HL-60 (cell line): ENCODE results near the gene DDIT3.
A peak's percentile ranks its signal among the peaks of the same experiment; 100 is the strongest.

Experiments
- DNase-seq, 2 experiments: peaks; one replicate each; pipeline ENCODE4 v3.0.0-alpha.2; 2010 to 2020; ENCODE audit warnings: low read depth in 1 of 2, low spot score in 1 of 2
- H3K27ac ChIP-seq: fragments of 250-450 bp; sonication (Bioruptor Pico); replicated peaks from 2 replicates; pipeline ENCODE4 v1.5.1; 2020; ENCODE audit warnings: mild to moderate bottlenecking, moderate library complexity
- H3K27me3 ChIP-seq: fragments of 250-450 bp; sonication (Bioruptor Pico); 2 replicates; pipeline ENCODE4 v1.5.1; 2021; ENCODE audit warnings: mild to moderate bottlenecking, moderate library complexity; ENCODE audit not compliant: insufficient read depth, poor library complexity, severe bottlenecking
- H3K4me3 ChIP-seq: replicated peaks from 2 replicates; pipeline ENCODE4 v1.5.1; 2011; ENCODE audit warnings: mild to moderate bottlenecking, control low read depth, low read length; ENCODE audit not compliant: insufficient read depth
- GABPA ChIP-seq: IDR thresholded peaks from 2 replicates; pipeline ENCODE4 v1.6.1; 2012; ENCODE audit warnings: low read depth
- POLR2AphosphoS5 ChIP-seq: IDR thresholded peaks from 2 replicates; pipeline ENCODE4 v1.6.1; 2012; ENCODE audit warnings: low read depth
- TF ChIP-seq, protein P1 (sequence below): IDR thresholded peaks from one replicate; pipeline ENCODE4 v1.5.1; 2011; ENCODE audit warnings: low read length, control low read depth, inconsistent platforms; ENCODE audit not compliant: insufficient read depth
- TF ChIP-seq, protein P2 (sequence below): IDR thresholded peaks from 2 replicates; pipeline ENCODE4 v1.6.1; 2012; ENCODE audit warnings: low read depth; ENCODE audit not compliant: insufficient replicate concordance

Gene DDIT3

GRCh38 chr12:57491393-57492280 lies 28.7 kb downstream of the DDIT3 start:
- TF ChIP-seq, protein P1, sequence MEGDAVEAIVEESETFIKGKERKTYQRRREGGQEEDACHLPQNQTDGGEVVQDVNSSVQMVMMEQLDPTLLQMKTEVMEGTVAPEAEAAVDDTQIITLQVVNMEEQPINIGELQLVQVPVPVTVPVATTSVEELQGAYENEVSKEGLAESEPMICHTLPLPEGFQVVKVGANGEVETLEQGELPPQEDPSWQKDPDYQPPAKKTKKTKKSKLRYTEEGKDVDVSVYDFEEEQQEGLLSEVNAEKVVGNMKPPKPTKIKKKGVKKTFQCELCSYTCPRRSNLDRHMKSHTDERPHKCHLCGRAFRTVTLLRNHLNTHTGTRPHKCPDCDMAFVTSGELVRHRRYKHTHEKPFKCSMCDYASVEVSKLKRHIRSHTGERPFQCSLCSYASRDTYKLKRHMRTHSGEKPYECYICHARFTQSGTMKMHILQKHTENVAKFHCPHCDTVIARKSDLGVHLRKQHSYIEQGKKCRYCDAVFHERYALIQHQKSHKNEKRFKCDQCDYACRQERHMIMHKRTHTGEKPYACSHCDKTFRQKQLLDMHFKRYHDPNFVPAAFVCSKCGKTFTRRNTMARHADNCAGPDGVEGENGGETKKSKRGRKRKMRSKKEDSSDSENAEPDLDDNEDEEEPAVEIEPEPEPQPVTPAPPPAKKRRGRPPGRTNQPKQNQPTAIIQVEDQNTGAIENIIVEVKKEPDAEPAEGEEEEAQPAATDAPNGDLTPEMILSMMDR: peak; percentile 25
- no peak for TF ChIP-seq GABPA
- no peak overlapping the region for H3K27ac ChIP-seq
- DNase-seq: no peak
- no peaks in the 10 kb centered on the region for H3K27me3 ChIP-seq
- no peak overlapping the region for H3K4me3 ChIP-seq

- H3K4me3 ChIP-seq: no peak overlapping the region
- no peak for DNase-seq
- no peaks in the 10 kb centered on the region for H3K27me3 ChIP-seq
- no peak for TF ChIP-seq GABPA
- no peak for TF ChIP-seq POLR2AphosphoS5
- TF ChIP-seq, protein P2, sequence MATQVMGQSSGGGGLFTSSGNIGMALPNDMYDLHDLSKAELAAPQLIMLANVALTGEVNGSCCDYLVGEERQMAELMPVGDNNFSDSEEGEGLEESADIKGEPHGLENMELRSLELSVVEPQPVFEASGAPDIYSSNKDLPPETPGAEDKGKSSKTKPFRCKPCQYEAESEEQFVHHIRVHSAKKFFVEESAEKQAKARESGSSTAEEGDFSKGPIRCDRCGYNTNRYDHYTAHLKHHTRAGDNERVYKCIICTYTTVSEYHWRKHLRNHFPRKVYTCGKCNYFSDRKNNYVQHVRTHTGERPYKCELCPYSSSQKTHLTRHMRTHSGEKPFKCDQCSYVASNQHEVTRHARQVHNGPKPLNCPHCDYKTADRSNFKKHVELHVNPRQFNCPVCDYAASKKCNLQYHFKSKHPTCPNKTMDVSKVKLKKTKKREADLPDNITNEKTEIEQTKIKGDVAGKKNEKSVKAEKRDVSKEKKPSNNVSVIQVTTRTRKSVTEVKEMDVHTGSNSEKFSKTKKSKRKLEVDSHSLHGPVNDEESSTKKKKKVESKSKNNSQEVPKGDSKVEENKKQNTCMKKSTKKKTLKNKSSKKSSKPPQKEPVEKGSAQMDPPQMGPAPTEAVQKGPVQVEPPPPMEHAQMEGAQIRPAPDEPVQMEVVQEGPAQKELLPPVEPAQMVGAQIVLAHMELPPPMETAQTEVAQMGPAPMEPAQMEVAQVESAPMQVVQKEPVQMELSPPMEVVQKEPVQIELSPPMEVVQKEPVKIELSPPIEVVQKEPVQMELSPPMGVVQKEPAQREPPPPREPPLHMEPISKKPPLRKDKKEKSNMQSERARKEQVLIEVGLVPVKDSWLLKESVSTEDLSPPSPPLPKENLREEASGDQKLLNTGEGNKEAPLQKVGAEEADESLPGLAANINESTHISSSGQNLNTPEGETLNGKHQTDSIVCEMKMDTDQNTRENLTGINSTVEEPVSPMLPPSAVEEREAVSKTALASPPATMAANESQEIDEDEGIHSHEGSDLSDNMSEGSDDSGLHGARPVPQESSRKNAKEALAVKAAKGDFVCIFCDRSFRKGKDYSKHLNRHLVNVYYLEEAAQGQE: no peak
- TF ChIP-seq, protein P1: no peak
- no peak overlapping the region for H3K27ac ChIP-seq
Observed at GRCh38 chr12:57490126-57490525, 30.2 kb downstream of the DDIT3 start.

- DNase-seq: no peak
- Histone ChIP-seq H3K4me3 (peak overlapping the region; percentile 93), H3K27me3 (no peaks in the 10 kb centered on the region), H3K27ac (no peak overlapping the region)
- TF ChIP-seq, protein P2: no peak
- no peak for TF ChIP-seq POLR2AphosphoS5
- TF ChIP-seq, protein P1: no peak
Observed at GRCh38 chr12:57489157-57489641, 31.1 kb downstream of the DDIT3 start.
